NCI-H82 treated with DMSO at 0.1 percent for 48 hours (cell line): ENCODE measurements around the gene CRYBG2.
"Not testable (repeated sequence)": the region's sequence is repeated elsewhere in the genome, so short reads cannot be mapped to it uniquely, and the experiment has no call there.

Experiments
- DNase-seq: peaks from one replicate; lab custom pipeline; 2025; ENCODE audit not compliant: unreplicated experiment; lab: John Stamatoyannopoulos, UW

Gene CRYBG2

DNA sequence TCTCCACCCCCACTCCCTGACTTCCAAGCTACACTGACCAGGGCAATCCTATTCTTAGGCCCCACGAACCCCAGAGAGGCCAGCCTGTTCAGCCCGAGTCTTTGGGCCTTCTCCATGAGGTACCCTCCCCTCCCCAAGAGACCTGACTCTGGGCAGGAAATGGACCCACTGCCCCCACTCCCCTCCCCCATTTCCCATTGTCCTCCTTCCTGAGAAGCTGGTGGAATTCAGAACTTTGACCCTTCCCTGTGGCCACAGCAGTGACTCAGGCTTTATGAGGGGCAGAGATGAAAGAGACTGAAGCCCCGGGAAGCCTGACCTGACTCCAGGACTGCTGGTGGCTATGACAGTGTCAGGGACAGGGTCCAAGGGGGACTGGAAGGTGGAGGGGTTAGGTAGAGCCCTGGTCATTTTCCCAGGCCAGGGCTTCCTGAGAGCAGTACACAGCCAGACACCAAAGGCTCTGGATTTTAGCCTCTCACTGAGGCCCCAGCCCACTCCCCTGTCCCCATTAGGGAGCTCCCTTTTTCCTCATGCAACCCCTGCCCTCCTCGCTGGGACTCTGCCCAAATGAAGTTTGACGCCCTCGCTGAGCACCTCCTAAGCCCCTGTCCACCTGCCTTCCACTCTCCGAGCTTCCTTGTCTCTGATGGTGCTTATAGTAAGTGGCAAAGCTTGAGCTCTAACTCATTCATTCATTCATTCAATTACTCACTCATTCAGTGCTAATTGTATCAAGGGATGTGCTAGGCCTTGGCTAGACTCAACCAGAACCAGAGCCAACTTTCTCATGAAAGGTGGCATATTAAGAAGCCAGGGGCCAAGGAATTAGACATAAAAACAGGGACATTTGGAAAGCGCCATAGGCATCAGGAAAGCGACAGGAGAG is 3.0 kb downstream of the CRYBG2 start:
- no peak for DNase-seq

DNA sequence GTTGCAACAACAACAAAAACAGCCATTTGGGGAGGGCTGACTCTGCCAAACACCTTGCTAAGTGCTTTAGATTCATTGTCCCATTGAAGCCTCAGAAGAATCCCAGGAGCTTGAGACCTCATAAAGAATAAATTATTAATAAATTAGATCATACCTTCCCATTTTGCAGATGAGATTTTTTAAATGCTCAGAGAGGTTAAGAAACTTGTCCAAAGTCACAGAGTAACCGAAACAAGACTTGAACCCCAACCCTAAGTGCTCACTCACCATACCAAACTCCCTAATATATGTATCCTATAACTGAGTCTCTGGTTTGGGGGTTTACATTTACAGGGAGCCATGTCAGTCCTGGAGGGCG is 3.6 kb downstream of the CRYBG2 start:
- no peak for DNase-seq

DNA sequence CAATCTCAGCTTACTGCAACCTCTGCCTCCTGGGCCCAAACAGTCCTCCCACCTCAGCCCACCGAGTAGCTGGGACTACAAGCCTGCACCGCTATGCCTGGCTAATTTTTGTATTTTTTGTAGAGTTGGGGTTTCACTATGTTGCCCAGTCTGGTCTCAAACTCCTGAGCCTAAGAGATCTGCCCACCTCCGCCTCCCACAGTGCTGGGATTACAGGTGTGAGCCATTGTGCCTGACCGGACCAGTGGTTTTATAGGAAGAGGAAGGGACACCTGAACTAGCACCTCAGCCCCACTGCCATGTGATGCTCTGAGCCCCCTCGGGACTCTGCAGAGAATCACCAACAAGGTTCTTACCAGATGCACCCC is 4.1 kb downstream of the CRYBG2 start:
- DNase-seq, result no peak

DNA sequence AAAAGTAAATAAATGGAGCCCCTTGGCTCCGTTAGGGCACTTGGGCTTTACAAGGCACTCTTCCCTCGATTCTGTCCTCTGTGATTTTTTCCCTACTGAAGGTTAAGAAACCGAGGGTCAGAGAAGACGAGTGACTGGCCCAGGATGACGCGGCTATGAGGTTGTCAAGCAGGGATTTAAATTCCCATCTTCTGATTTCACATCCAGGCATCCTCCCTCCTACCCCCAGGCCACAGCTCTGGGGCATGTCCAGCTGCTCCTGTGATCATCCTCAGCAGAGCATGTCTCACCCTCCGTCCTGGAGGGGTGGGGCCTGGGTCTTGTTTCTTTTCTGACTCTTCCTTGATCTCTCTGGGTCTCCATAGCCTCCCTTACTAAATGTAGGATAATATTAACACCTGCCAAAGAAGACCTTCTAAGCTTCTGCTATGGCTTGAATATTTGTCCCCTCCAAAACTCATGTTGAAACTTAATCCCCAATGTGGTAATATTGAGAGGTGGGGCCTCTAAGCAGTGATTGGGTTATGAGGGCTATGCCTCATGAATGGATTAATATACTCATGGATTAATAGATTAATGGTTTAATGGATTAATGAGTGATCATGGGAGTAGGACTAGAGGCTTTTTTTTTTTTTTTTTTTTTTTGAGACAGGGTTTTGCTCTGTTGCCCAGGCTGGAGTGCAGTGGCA is 4.6 kb downstream of the CRYBG2 start:
- peak; percentile 30 for DNase-seq

DNA sequence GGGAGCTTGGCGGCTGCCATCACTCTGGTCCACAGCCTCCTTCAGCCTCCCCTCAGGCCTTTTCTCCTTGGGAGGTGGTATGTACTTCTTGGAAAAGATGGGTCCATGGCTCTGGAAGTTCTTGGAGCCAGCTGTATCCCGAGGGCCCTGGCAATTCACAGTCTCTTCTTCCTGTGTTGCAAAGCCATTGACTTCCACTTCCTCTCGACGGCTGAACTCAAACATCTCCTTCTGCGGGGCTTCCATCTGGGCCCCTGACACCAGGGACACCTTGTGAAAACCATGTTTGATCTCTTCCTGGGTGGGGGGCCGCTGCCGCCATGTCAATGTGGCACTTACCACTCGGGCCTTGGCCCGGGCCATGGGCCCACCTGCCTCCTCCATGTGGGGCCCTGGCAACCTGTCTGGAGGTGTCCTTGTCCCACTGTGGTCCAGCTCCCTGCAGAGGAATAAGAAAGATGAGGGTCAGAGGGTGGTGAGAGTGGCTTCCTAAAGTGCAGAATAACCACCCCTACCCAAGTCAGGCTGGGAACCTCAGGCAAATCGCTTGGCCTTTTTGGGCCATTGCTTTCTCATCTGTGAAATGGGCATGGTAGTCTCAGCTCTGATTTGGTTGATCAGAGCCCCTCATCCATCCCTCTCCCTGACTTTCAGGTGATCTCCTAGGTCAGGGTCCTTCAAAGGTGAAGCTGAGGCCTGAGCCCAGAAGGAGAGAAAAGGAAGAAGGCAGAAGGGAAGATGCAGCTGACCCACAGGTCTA is 7.5 kb downstream of the CRYBG2 start:
- DNase-seq, result no peak

DNA sequence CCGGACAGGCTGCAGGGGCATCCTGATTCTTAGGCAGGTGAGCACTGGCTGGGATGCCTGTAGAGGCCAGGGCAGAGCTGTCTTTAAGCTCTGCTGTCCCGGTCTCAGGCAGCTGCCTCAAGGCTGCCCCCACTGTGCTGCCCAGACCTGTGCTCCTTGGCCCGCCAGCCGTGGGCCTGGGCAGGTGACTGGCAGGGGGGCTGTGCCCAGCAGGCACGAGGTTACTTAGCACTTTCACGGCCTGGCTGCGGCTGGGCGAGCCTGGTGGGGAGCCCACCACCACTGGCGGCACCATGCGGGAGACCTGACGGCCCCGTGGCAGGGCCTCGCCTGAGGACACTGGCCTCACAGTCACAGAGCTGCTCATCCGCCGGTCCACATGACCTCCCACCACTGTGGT is 8.2 kb downstream of the CRYBG2 start:
- no peak for DNase-seq

DNA sequence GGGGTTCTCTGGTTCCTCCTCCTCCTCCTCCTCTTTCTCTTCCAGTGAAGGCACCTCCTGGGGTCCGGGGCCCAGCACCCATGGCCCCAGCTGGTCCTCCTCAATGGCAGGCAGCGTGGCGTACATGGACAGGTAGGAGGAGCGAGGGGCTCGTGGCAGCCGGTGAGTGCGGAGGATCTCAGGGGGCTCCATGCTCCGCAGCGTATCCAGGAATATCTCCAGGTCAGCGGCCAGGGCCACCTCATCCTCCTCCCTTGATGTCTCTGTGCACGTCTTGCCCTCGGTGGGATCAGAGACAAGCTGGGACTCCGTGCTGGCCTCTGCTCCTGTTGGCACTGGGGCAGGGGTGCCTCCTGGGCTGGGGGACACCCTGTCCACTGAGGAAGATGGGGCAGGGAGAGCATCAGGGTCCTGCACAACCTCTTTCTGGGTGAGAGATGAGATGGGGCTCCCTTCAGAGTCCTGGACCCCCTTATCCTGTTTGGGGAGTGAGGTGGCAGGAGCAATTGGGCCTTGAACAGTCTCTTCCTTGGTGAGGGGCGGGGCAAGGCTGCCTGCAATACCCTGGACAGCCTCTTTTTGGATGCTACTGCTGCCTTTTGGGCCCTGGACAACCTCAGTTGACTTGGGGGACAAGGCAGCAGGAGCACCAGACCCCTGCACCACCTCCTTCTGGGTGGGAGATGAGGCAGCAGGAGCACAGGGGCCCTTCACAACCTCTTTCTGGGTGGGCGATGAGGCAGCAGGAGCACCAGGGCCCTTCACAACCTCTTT is 9.6 kb downstream of the CRYBG2 start:
- no peak for DNase-seq

DNA sequence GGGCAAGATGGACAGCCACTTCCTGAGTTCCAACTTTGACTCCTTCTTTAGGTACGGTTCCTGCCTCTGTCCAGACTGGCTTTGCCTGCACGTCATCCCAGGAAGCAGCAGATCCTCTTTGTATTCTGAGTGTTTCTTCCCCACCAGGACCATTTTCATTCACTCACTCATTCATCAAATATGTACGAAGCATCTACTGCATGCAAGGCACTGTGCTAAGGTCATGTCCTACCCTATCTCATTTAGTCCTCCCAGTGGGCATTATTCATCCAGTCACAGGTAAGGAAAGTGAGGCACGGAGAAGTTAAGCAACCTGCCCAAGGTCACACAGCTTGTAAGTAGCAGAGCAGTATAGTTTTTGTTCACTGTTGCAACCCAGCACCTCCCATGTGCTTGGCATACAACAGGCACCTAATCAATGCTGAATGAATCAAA is 13.9 kb downstream of the CRYBG2 start:
- no peak for DNase-seq

DNA sequence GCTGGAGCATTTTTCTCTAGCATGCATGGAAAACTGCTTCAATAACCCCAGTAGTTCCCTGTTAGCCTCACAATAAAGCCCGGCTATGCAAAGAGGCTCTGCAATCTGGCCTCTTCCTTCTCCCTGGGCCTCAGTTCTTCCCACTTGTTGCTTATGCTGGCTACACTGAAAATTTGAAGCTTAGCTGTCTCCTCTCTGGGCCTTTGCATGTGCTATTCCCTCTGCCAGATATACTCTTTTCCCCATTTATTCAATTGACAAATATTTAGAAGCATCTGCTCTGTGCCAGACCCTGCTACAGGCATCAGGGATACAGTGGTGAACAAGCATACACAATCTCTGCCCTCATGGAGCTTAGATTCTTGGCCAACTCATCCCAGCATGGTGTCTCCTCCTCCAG is 15.3 kb downstream of the CRYBG2 start:
- no peak for DNase-seq

DNA sequence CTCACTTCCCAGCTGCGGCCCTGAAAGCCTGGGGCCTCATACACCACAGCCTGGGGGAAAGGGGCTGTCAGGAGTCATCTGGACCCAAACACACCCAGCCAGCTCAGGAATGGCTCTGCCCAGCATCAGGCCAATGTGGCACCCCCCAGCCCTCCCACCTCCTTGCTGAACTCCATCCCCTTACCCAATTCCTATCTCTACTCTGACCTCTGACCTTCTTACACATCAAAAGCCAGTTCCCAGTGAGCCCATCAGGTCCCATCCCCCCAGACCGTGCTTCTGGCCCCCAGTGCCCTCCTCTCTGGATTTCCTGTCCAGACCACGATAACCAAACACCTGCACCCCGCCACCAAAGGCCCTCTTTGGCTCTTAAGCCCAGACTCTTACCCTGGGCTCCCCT is 16.3 kb downstream of the CRYBG2 start:
- DNase-seq, result no peak

DNA sequence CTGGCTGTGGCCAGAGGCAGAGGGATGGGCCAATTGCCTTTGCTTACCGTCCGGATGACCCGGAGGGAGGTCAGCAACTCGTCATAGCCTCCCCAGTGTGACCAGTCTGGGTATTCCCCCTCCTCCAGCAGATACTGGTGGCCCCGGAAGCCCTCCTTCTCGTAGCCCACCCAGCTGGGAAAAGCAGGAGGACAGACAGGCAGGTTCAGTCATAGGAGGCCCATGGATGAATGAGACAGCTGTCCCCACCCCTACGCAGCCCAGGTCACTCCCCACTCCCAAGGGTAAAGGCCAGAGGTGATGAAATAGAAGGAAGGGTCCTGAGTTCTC is 16.8 kb downstream of the CRYBG2 start:
- no peak for DNase-seq

DNA sequence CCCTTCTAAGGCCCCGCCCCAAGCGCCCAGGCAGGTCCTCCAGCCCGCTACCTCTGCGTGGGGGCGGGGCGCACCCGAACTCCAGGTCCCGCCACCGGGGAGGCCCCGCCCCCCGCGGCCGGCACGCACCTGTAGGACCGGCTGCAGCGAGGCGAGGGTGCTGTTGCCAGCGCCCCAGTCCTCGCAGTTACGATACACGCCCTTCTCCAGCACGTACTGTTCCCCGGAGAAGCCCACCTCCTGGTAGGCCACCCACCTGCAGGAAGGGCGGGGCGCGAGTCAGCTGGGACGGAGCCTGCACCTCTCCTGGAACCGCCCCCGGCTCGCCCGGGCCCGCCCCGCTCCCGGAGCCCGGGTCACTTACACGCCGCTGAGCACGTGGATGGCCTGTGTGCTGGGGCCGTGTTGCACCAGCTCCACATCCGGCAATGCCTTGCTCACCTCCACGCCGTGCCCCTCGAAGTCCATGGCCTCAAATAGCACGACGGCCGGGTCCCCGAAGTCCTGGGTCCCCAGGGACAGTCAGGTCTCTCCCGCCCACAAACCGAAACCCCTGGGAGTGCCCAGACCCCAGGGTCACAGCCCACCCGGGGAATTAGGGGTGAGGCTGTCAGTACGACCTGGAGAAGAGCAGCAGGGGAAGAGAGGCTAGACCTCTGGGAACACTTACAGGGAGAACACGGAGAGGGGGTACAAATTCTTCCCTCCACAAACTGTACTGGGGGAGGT is 17.3 kb downstream of the CRYBG2 start:
- peak; percentile 59 for DNase-seq

DNA sequence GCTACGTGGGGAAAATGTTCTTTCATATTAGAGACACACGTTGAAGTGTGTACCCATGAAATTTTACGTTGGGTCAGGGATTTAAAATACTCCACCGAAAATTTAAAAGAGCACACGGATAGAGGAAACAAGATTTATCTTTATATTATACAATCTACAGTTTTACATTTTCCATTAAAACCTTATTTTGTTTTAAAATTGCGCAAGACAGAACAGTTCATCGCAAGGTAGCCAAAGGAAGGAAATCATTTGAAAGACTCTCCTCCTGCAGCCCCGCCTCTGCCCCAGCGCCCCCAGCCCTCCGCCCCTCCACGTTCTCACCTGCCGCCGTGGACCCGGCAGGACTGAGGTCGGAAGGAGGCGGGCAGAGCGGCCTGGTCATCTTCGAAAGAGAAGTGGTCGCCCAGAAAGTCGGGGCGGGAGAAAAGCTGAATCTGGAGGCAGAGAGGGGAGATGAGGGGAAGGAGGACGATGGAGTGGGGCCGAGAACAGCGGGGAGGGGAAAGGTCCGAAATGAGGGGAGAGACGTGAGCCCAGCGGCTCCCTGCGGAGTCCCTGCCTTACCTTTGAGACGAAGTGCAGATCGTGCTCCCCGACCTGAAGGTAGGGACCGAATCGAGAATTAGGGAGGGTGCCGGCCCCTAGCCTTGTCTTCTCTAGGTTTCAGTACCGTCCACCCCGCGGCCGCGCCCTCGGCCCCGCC is 18.0 kb downstream of the CRYBG2 start:
- no peak for DNase-seq

DNA sequence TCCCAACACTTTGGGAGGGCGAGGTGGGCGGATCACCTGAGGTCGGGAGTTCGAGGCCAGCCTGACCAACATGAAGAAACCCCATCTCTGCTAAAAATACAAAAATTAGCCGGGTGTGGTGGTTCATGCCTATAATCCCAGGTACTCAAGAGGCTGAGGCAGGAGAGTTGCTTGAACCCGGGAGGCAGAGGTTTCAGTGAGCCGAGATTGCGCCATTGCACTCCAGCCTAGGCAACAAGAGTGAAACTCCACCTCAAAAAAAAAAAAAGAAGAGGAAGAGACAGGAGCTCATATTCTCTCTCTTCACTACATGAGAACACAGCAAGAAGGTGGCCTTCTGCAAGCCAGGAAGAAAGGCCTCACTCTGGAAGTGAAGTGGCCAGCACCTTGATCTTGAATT is 20.6 kb downstream of the CRYBG2 start:
- not testable (repeated sequence) for DNase-seq

DNA sequence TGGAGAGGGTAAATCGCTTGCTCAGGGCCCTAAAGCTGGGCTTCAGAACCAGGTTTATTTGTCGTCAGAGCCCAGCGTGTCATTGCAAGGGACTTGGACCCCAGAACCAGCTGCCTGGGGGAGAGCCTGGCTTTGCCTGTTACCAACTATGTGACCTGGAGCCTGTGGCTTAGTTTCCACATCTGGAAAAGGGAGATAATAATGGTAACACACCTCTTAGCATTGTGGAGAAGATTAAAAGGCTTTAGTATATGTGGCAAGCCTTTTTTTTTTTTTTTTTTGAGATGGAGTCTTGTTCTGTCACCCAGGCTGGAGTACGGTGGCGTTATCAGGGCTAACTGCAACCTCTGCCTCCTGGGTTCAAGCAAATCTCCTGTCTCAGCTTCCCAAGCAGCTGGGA is 23.7 kb downstream of the CRYBG2 start:
- DNase-seq, result no peak

DNA sequence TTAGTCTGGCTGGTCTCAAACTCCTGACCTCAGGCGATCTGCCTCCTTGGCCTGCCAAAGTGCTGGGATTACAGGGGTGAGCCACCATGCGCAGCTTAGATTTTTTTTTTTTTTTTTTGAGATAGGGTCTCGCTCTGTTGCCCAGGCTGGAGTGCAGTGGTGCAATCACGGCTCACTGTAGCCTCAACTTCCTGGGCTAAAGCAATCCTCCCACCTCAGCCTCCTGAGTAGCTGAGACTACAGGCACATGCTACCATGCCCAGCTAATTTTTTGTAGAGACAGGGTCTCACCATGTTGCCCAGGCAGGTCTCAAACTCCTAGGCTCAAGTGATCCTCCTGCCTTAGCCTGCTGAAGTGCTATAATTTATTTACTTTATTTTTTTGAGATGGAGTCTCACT is 24.6 kb downstream of the CRYBG2 start:
- DNase-seq, result not testable (repeated sequence)

DNA sequence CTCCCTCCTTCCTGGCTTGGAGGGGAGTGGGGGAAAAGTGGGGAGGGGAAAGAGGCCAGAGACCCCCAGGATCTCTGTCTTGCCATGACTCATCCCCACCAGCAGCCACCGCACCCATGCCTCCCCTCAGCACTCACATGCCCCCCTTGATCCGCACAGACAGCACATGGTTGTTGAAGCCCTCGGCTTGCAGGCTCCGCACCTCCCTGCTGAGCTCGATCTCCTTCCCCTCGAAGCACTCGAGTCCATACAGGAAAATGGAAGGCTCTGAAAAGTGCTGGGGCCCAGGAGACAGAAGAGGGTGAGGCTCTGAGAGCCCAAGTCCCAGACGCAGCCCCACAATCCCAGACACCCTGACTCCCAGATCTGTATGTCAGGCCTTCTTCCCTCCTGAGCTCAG is 25.3 kb downstream of the CRYBG2 start:
- DNase-seq, result no peak

DNA sequence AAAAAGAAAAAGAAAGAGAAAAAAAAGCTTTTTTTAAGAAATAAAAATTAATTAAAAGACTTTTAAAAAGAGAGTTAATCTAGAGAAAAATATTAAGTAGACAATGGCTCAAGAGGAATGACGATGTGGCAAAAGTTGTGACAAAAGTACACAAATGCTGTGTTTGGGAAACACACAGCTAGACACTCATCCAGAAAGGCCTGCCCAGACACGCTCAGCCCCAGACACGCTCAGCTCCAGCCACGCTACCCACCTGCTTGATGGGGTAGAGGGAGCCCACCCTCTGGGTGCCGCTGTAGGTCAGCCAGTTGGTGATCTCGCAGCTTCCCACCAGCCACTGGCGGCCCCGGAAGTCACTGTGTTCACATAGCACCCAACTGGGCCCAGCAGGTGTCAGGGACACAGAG is 26.0 kb downstream of the CRYBG2 start:
- DNase-seq, result no peak

DNA sequence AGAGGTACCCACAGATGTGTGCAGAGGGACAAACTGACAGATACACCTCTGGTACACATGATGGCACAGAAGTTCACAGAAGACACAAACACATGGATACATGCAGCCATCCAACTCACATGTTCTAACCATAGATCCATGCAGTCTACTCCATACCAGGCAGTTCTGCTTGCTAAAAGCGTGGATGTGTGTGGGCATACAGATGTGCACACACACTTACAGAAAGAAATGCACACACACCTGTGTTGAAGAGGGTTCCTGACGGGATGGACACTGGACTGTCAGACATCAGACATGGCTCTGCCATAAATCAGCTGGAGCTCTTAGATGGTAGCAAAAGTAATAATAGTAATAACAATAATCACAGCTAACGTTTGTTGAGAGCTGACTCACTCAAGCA is 29.4 kb downstream of the CRYBG2 start:
- no peak for DNase-seq

DNA sequence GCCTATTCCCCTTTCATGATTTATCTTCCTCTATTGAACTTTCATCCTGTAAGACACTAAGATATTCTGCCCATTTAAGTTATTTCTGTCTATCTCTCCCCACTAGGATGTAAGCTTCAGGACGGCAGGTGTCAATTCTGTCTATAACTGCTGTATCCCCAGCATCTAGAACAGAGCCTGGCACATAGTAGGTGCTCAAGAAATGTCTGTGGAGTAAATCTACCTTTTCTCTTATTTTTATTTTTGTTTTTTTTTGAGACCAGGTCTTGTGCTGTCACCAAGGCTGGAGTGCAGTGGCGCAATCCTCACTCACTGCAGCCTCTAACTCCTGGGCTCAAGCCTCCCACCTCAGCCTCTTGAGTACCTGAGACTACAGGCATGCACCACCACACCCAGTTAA is 30.5 kb downstream of the CRYBG2 start:
- no peak for DNase-seq
